ENCODE results near the gene CHMP4A. TPM values are rescaled to one million over a fixed set of nuclear protein-coding genes. Genes with fewer than 3 reads are reported as not detected.

The CHMP4A gene
- total RNA-seq, 1 donor from 2014 or later, result 32.4 TPM

- Mint-ChIP-seq H3K36me3 (ENCODE audit: unreplicated experiment) (no peaks in the 10 kb centered on the region), H3K9me3 (ENCODE audit: unreplicated experiment) (peaks cover 10% of the 10 kb centered on the region), H3K27ac (ENCODE audit: unreplicated experiment) (peak overlapping the region; percentile 95), H3K4me3 (ENCODE audit: unreplicated experiment) (peak overlapping the region; percentile 91), H3K27me3 (ENCODE audit: unreplicated experiment) (peaks cover 17% of the 10 kb centered on the region), H3K4me1 (ENCODE audit: low read depth, unreplicated experiment) (peaks cover 10% of the 10 kb centered on the region)
- no peak for DNase-seq
- TF ChIP-seq CTCF (IDR thresholded peaks at IDR 0.05; ENCODE audit: partially characterized antibody, unreplicated experiment), result no peak
Observed at GRCh38 chr14:24213866-24214662, 776 bp upstream of the CHMP4A start.

- H3K27me3 Mint-ChIP-seq (ENCODE audit: unreplicated experiment), result peaks cover 21% of the 10 kb centered on the region
- H3K27ac Mint-ChIP-seq (ENCODE audit: unreplicated experiment), result no peak overlapping the region
- peaks cover 10% of the 10 kb centered on the region for H3K36me3 Mint-ChIP-seq (ENCODE audit: unreplicated experiment)
Observed at GRCh38 chr14:24211311-24211710, 2.0 kb downstream of the CHMP4A start.

GRCh38 chr14:24207625-24208024 lies 5.7 kb downstream of the CHMP4A start:
- Mint-ChIP-seq H3K9me3 (ENCODE audit: unreplicated experiment) (peaks cover 8% of the 10 kb centered on the region), H3K4me1 (ENCODE audit: low read depth, unreplicated experiment) (peaks cover 9% of the 10 kb centered on the region), H3K27ac (ENCODE audit: unreplicated experiment) (no peak overlapping the region), H3K27me3 (ENCODE audit: unreplicated experiment) (peaks cover 14% of the 10 kb centered on the region), H3K4me3 (ENCODE audit: unreplicated experiment) (no peak overlapping the region), H3K36me3 (ENCODE audit: unreplicated experiment) (peaks cover 14% of the 10 kb centered on the region)
- TF ChIP-seq CTCF (IDR thresholded peaks at IDR 0.05; ENCODE audit: partially characterized antibody, unreplicated experiment), result no peak
- no peak for DNase-seq

More at GRCh38 chr14:24211311-24211710, 2.0 kb downstream of the CHMP4A start:
- Mint-ChIP-seq H3K9me3 (ENCODE audit: unreplicated experiment) (peaks cover 12% of the 10 kb centered on the region), H3K4me1 (ENCODE audit: low read depth, unreplicated experiment) (peaks cover 9% of the 10 kb centered on the region), H3K4me3 (ENCODE audit: unreplicated experiment) (no peak overlapping the region)
- no peak for DNase-seq
- no peak for TF ChIP-seq CTCF (IDR thresholded peaks at IDR 0.05; ENCODE audit: partially characterized antibody, unreplicated experiment)

DNA sequence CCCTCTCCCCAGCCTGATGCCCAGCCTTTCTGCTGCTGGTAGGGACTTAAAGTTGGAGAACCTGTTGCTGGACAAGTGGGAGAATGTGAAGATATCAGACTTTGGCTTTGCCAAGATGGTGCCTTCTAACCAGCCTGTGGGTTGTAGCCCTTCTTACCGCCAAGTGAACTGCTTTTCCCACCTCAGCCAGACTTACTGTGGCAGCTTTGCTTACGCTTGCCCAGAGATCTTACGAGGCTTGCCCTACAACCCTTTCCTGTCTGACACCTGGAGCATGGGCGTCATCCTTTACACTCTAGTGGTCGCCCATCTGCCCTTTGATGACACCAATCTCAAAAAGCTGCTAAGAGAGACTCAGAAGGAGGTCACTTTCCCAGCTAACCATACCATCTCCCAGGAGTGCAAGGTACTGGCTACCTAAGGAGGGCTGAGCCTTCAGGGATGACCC lies 6.2 kb downstream of the CHMP4A start:
- TF ChIP-seq CTCF (IDR thresholded peaks at IDR 0.05; ENCODE audit: partially characterized antibody, unreplicated experiment), result no peak
- peaks cover 15% of the 10 kb centered on the region for H3K36me3 Mint-ChIP-seq (ENCODE audit: unreplicated experiment)
- H3K9me3 Mint-ChIP-seq (ENCODE audit: unreplicated experiment), result peaks cover 8% of the 10 kb centered on the region
- H3K27me3 Mint-ChIP-seq (ENCODE audit: unreplicated experiment), result peaks cover 14% of the 10 kb centered on the region
- DNase-seq, result no peak
- peak overlapping the region; percentile 8 for H3K4me3 Mint-ChIP-seq (ENCODE audit: unreplicated experiment)
- H3K27ac Mint-ChIP-seq (ENCODE audit: unreplicated experiment), result no peak overlapping the region
- H3K4me1 Mint-ChIP-seq (ENCODE audit: low read depth, unreplicated experiment), result peaks cover 9% of the 10 kb centered on the region

Data from glutamatergic neuron (in vitro differentiated cells).